Cardiac muscle cell (in vitro differentiated cells and primary cell): ENCODE data around the gene PRR14L. TPM values are rescaled to one million over a fixed set of nuclear protein-coding genes. Genes with fewer than 3 reads are reported as not detected.

Experiments used
- DNase-seq, 2 donors: peaks; one replicate each; pipeline versions ENCODE4 v3.0.0 to v3.0.0-alpha.2; 2010 to 2017; ENCODE audit warnings: low read depth in 1 of 2, low spot score in 1 of 2
- H3K27ac ChIP-seq: fragments of 200-600 bp; sonication (generic); 2 replicates; pipeline ENCODE4 v1.5.1; 2016
- H3K27me3 ChIP-seq: fragments of 200-600 bp; sonication (generic); 2 replicates; pipeline ENCODE4 v1.6.0; 2016; ENCODE audit warnings: control low read depth
- H3K36me3 ChIP-seq: fragments of 200-600 bp; sonication (generic); 2 replicates; pipeline ENCODE4 v1.5.1; 2016; ENCODE audit warnings: control low read depth
- H3K4me1 ChIP-seq: fragments of 200-600 bp; sonication (generic); 2 replicates; pipeline ENCODE4 v1.8.1; 2017; ENCODE audit warnings: low read depth, mild to moderate bottlenecking, mixed run types
- H3K4me3 ChIP-seq: fragments of 200-600 bp; sonication (generic); 2 replicates; pipeline ENCODE4 v1.5.1; 2016; ENCODE audit warnings: mild to moderate bottlenecking
- H3K9me3 ChIP-seq: fragments of 200-600 bp; sonication (generic); 2 replicates; pipeline ENCODE4 v1.5.1; 2017; ENCODE audit warnings: low read depth, mild to moderate bottlenecking, control low read depth
- polyA plus RNA-seq: library from polyadenylated mRNA; unstranded; fragments of >200 nt; fragmentation: Nextera tagmentation; extraction: Ambion mirVana; gene quantifications from 2 replicates; pipeline ENCODE4 v1.2.1, GENCODE V29; 2016
- total RNA-seq: library from RNA; depleted of rRNA; stranded (reverse); fragments of >200 nt; gene quantifications from 2 replicates; pipeline ENCODE4 v1.2.3, GENCODE V29; 2016
- TF ChIP-seq, protein P1 (sequence below): IDR thresholded peaks from 2 replicates; pipeline ENCODE4 v1.5.1; 2012; ENCODE audit warnings: low read depth, mild to moderate bottlenecking, low read length

PRR14L gene
- total and polyA plus RNA-seq, 2 experiments from 2014 or later = 13.8 to 21.1 TPM

DNA sequence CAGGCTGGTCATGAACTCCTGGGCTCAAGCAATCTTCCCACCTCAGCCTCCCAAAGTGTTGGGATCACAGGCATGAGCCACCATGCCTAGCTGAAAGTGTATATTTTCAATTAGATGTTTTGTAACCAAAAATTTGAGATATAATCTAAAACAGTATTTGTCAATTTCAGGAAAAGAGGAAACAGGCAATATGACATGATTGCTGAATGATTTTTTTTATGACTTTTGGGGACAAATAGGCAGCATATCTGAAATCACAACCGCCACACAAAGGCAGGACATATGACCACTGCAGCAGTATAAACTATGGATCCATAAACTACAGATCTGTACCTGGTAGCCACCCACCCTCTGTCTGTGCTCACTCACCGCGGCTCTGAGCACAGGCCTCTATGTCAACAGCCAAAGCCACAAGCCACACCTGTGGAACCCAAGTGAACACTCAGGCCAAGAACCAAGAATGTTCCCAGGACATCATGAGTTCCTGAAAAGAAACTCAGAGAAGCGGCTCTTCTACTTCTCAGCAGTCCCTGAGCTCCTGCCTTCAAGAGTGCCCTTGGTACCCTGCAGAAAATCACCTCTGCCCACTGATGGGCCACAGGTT lies 110.4 kb downstream of the PRR14L start:
- Histone ChIP-seq H3K4me3 (no peak overlapping the region), H3K4me1 (peaks cover 12% of the 10 kb centered on the region), H3K27me3 (no peaks in the 10 kb centered on the region), H3K9me3 (no peaks in the 10 kb centered on the region), H3K27ac (no peak overlapping the region), H3K36me3 (no peaks in the 10 kb centered on the region)
- TF ChIP-seq, protein P1, sequence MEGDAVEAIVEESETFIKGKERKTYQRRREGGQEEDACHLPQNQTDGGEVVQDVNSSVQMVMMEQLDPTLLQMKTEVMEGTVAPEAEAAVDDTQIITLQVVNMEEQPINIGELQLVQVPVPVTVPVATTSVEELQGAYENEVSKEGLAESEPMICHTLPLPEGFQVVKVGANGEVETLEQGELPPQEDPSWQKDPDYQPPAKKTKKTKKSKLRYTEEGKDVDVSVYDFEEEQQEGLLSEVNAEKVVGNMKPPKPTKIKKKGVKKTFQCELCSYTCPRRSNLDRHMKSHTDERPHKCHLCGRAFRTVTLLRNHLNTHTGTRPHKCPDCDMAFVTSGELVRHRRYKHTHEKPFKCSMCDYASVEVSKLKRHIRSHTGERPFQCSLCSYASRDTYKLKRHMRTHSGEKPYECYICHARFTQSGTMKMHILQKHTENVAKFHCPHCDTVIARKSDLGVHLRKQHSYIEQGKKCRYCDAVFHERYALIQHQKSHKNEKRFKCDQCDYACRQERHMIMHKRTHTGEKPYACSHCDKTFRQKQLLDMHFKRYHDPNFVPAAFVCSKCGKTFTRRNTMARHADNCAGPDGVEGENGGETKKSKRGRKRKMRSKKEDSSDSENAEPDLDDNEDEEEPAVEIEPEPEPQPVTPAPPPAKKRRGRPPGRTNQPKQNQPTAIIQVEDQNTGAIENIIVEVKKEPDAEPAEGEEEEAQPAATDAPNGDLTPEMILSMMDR = no peak
- no peak for DNase-seq

DNA sequence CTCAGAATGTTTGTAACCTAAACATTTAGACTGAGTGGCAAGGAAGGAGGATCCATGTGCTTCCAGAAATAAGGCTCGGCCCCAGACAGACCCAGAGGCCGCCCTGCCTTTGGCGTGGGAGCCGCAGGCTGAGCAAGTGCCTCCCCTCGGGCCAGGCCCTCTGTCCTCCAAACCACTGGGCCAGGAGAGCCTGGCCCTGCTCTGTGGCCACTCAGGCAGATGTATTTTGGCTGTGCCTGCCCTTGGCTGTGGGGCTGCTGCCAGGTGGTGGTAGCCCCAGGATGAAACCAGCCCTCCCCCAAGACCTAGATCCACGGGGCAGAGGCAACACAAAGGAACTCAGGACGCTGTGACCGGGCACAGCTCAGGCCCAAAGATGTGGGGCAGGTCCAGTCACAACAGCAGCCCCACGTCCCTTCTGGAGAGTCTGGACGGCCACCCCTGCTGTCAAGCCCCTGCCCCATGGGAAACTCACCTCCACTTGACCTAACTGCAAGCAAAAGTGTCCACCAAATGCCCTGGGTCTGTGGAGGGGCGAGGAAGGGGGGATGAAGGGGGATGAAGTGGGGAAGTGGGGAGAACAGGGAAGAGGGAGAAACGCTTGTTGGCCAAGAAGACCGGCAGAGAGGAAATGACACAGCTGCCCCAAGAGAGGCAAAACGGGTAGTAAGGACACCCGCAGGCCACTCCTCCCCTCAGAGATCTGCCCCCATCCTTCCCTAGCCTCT lies 111.9 kb downstream of the PRR14L start:
- no peak overlapping the region for H3K4me3 ChIP-seq
- H3K9me3 ChIP-seq = no peaks in the 10 kb centered on the region
- peaks cover 12% of the 10 kb centered on the region for H3K4me1 ChIP-seq
- H3K27me3 ChIP-seq = no peaks in the 10 kb centered on the region
- peak in 1 of 2 donors; percentile 54 for DNase-seq
- TF ChIP-seq, protein P1 = no peak
- no peaks in the 10 kb centered on the region for H3K36me3 ChIP-seq
- H3K27ac ChIP-seq = peak overlapping the region; percentile 57

DNA sequence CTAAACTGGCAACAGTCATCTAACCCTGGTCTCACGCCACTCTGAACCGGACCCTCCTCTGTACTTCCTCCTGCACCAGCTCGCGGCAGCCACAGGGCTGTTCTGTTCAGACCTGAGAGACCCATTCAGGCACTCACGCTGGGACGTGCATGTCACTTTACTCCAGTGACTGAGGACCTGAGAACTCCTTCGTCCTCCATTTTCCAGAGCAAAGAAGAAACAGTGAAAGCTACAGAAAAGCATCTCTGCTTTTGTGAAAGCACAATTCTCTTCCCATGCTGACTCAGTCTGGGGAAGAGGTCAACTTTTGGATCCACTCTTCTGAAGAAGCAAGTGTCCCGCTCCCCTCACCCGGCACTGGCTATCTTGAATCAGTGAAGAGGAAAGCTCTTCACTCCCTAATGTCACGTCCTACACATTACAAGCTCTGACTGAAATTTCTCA lies 112.5 kb downstream of the PRR14L start:
- peak in 1 of 2 donors; percentile 20 for DNase-seq
- Histone ChIP-seq H3K27ac (peak overlapping the region; percentile 57), H3K4me1 (peaks cover 12% of the 10 kb centered on the region), H3K9me3 (no peaks in the 10 kb centered on the region), H3K27me3 (no peaks in the 10 kb centered on the region), H3K36me3 (no peaks in the 10 kb centered on the region), H3K4me3 (no peak overlapping the region)
- TF ChIP-seq, protein P1 = no peak

DNA sequence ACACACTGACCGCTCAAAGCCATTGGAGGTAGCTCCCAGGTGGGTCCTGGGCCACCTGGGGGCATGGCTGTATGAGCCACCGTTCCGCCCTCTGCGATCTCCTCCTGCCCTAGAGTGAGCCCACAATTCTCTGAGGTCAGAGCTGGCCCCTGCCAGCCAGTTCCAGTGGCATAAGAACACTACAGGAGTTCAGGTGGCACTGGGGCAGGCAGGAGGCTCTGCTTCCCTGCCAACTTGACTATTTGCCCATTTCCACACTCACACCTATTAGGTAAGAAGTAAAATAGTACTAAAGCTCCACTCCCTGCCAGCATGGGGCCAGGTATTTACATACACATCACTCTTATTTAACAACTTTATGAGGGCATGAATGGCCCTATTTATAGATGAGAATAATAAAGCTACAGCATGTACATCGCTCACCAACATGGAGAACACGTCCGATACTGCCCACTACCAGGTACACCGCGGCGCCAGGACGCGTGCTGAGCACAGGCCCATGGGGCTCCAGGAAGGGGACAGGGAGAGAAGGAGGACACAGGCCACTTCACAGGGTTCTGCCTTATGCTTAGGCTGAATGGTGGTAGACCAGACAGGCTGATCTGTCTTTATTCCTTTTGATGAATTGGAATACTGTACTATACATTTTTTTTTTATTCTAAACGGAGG lies 114.2 kb downstream of the PRR14L start:
- H3K27me3 ChIP-seq = no peaks in the 10 kb centered on the region
- no peaks in the 10 kb centered on the region for H3K9me3 ChIP-seq
- peaks cover 12% of the 10 kb centered on the region for H3K4me1 ChIP-seq
- H3K27ac ChIP-seq = no peak overlapping the region
- TF ChIP-seq, protein P1 = no peak
- no peaks in the 10 kb centered on the region for H3K36me3 ChIP-seq
- no peak for DNase-seq
- no peak overlapping the region for H3K4me3 ChIP-seq

DNA sequence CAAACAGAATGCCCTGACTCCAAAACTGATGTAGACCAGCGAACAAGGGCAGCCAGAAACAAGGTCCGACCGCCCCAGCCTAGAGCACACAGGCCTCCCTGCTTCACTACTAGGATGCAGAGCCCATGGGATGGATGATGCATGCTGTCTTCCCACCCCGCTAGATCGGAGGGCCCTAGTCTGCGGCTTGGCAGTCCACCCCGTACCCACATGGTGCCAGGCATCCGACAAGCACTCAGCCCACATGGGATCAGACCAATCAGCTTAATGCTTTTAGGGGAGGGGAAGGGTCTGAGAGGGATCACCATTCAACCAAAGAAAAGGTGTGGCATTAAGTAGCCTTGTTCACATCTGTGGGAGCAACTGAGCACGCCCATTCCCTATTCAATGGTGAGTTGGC lies 118.5 kb downstream of the PRR14L start:
- no peak for DNase-seq
- no peak overlapping the region for H3K27ac ChIP-seq

More for the DNA sequence above, 118.5 kb downstream of the PRR14L start:
- TF ChIP-seq, protein P1 = no peak
- Histone ChIP-seq H3K36me3 (no peaks in the 10 kb centered on the region), H3K9me3 (no peaks in the 10 kb centered on the region), H3K4me1 (peaks cover 3% of the 10 kb centered on the region), H3K27me3 (no peaks in the 10 kb centered on the region), H3K4me3 (no peak overlapping the region)

Other genes starting within 250 kb of the PRR14L start
- gene PISD, start 87.9 kb downstream of the PRR14L start, total RNA-seq = 30.8 and 39.6 TPM in 2 replicates
- 30.4 and 31.2 TPM in 2 replicates for gene PISD, start 87.9 kb downstream of the PRR14L start, polyA plus RNA-seq
- gene DEPDC5, start 3.9 kb upstream of the PRR14L start, total RNA-seq = 11.0 and 30.6 TPM in 2 replicates
- 13.4 and 18.2 TPM in 2 replicates for gene DEPDC5, start 3.9 kb upstream of the PRR14L start, polyA plus RNA-seq
- 58.4 and 70.8 TPM in 2 replicates for gene YWHAH, start 194.4 kb upstream of the PRR14L start, total RNA-seq
- gene YWHAH, start 194.4 kb upstream of the PRR14L start, polyA plus RNA-seq = 143 and 164 TPM in 2 replicates